HEK293 (cell line): ENCODE results near the gene TSPAN11.

ENCODE experiments used
- CTCF ChIA-PET: fragments of 350-600 bp; formaldehyde crosslinking; extraction: SDS; loops from one replicate; lab custom pipeline; 2021; ENCODE audit warnings: antibody characterized with exemption; lab: Yijun Ruan, JAX
- POLR2A ChIA-PET: fragments of 300-600 bp; formaldehyde crosslinking; extraction: SDS; loops from one replicate; lab custom pipeline; 2020; ENCODE audit warnings: antibody characterized with exemption, inconsistent platforms; lab: Yijun Ruan, JAX
- H3K27ac ChIP-seq: fragments of 200-500 bp; sonication (Bioruptor generic); 2 replicates; pipeline ENCODE4 v1.5.1; 2014; ENCODE audit warnings: low read depth, low read length, control low read depth, inconsistent platforms; ENCODE audit errors: extremely low read depth
- H3K36me3 ChIP-seq, 2 experiments: fragments of 200-500 bp in 1 of 2; sonication (Bioruptor generic) in 1 of 2; 1 replicate in 1 of 2; 2 replicates in 1 of 2; pipeline ENCODE4 v1.5.1; 2014 to 2017; ENCODE audit warnings: inconsistent platforms in 2 of 2, low read length in 2 of 2; ENCODE audit not compliant: control insufficient read depth in 2 of 2, insufficient read depth in 1 of 2
- H3K4me1 ChIP-seq: fragments of 200-500 bp; sonication (Bioruptor generic); 2 replicates; pipeline ENCODE4 v1.5.1; 2014; ENCODE audit warnings: mild to moderate bottlenecking, low read length, inconsistent platforms; ENCODE audit not compliant: control insufficient read depth, insufficient read depth
- H3K4me3 ChIP-seq: 2 replicates; pipeline ENCODE4 v1.5.1; 2011; ENCODE audit warnings: low read depth, mild to moderate bottlenecking, control low read depth, low read length, moderate library complexity
- H3K9me3 ChIP-seq: fragments of 200-500 bp; sonication (Bioruptor generic); 2 replicates; pipeline ENCODE4 v1.5.1; 2014; ENCODE audit warnings: low read depth, low read length, inconsistent platforms; ENCODE audit not compliant: control insufficient read depth, insufficient read depth
- CTCF ChIP-seq: fragments of 450-650 bp; formaldehyde crosslinking; IDR thresholded peaks from 2 replicates; pipeline ENCODE4 v1.5.1; 2016; ENCODE audit warnings: missing biosample characterization, missing genetic modification characterization
- HOXD13 ChIP-seq: sonication (generic); formaldehyde crosslinking; IDR thresholded peaks from 2 replicates; pipeline ENCODE4 v1.8.0; 2022; ENCODE audit warnings: missing genetic modification reagents, borderline replicate concordance
- SALL2 ChIP-seq: fragments of 450-650 bp; formaldehyde crosslinking; IDR thresholded peaks from 2 replicates; pipeline ENCODE4 v1.5.0; 2017; ENCODE audit warnings: missing biosample characterization, mild to moderate bottlenecking, missing genetic modification characterization, borderline replicate concordance
- SETDB1 ChIP-seq: IDR thresholded peaks from one replicate; pipeline ENCODE4 v1.6.1; 2017; ENCODE audit warnings: mild to moderate bottlenecking, low read length, moderate library complexity, mixed read lengths; ENCODE audit not compliant: insufficient read length
- TRIM28 ChIP-seq: IDR thresholded peaks from 2 replicates; pipeline ENCODE4 v1.6.1; 2011; ENCODE audit warnings: low read length, control low read depth, borderline replicate concordance
- ZBTB17 ChIP-seq: fragments of 450-650 bp; formaldehyde crosslinking; IDR thresholded peaks from 2 replicates; pipeline ENCODE4 v1.5.1; 2016; ENCODE audit warnings: missing biosample characterization, missing genetic modification characterization
- ZIC2 ChIP-seq: fragments of 450-650 bp; formaldehyde crosslinking; IDR thresholded peaks from 2 replicates; pipeline ENCODE4 v1.5.1; 2016; ENCODE audit warnings: missing biosample characterization, missing genetic modification characterization
- ZNF202 ChIP-seq: fragments of 450-650 bp; formaldehyde crosslinking; IDR thresholded peaks from 2 replicates; pipeline ENCODE4 v1.5.1; 2016; ENCODE audit warnings: missing biosample characterization, missing genetic modification characterization, borderline replicate concordance
- ZNF221 ChIP-seq: fragments of 450-650 bp; formaldehyde crosslinking; IDR thresholded peaks from 2 replicates; pipeline ENCODE4 v1.5.1; 2017; ENCODE audit warnings: missing biosample characterization, missing genetic modification characterization, borderline replicate concordance
- ZNF37A ChIP-seq: fragments of 450-650 bp; IDR thresholded peaks from 2 replicates; pipeline ENCODE4 v1.5.1; 2018; ENCODE audit warnings: missing biosample characterization, missing genetic modification characterization
- ZNF404 ChIP-seq: fragments of 450-650 bp; formaldehyde crosslinking; IDR thresholded peaks from 2 replicates; pipeline ENCODE4 v1.5.1; 2017; ENCODE audit warnings: missing biosample characterization, missing genetic modification characterization
- ZNF621 ChIP-seq: fragments of 450-650 bp; formaldehyde crosslinking; IDR thresholded peaks from 2 replicates; pipeline ENCODE4 v1.5.1; 2017; ENCODE audit warnings: missing biosample characterization, missing genetic modification characterization
- ZNF629 ChIP-seq: fragments of 450-650 bp; formaldehyde crosslinking; IDR thresholded peaks from 2 replicates; pipeline ENCODE4 v1.5.1; 2017; ENCODE audit warnings: missing biosample characterization, missing genetic modification characterization
- ZNF658 ChIP-seq: fragments of 450-650 bp; formaldehyde crosslinking; IDR thresholded peaks from 2 replicates; pipeline ENCODE4; 2016; ENCODE audit warnings: missing biosample characterization, missing genetic modification characterization
- ZNF692 ChIP-seq: fragments of 450-650 bp; formaldehyde crosslinking; IDR thresholded peaks from 2 replicates; pipeline ENCODE4 v1.5.1; 2016; ENCODE audit warnings: missing biosample characterization, missing genetic modification characterization
- ZSCAN4 ChIP-seq: fragments of 450-650 bp; formaldehyde crosslinking; IDR thresholded peaks from 2 replicates; pipeline ENCODE4 v1.5.1; 2017; ENCODE audit warnings: missing biosample characterization, missing genetic modification characterization

TSPAN11 gene

GRCh38 chr12:31004666-31005065, 78.1 kb downstream of the TSPAN11 start:
- TF ChIP-seq ZSCAN4 (tag by site-specific recombination), result no peak
- no peaks in the 10 kb centered on the region for H3K36me3 ChIP-seq
- no peak overlapping the region for H3K4me3 ChIP-seq
- H3K4me1 ChIP-seq, result no peaks in the 10 kb centered on the region
- POLR2A ChIA-PET, result no interaction called here
- CTCF ChIA-PET, result no interaction called here
- no peak overlapping the region for H3K27ac ChIP-seq
- H3K9me3 ChIP-seq, result no peaks in the 10 kb centered on the region

GRCh38 chr12:31005256-31005943, 78.9 kb downstream of the TSPAN11 start:
- Histone ChIP-seq H3K4me3 (no peak overlapping the region), H3K9me3 (no peaks in the 10 kb centered on the region), H3K27ac (no peak overlapping the region), H3K36me3 (no peaks in the 10 kb centered on the region), H3K4me1 (no peaks in the 10 kb centered on the region)
- ChIA-PET POLR2A (no interaction called here), CTCF (no interaction called here)
- TF ChIP-seq ZNF658 (tag by site-specific recombination), result no peak
- no peak for TF ChIP-seq TRIM28
- TF ChIP-seq HOXD13 (CRISPR knock-in tag), result no peak
- no peak for TF ChIP-seq ZBTB17 (tag by site-specific recombination)
- no peak for TF ChIP-seq ZNF621 (tag by site-specific recombination)
- no peak for TF ChIP-seq ZNF629 (tag by site-specific recombination)
- no peak for TF ChIP-seq CTCF (tag by site-specific recombination)
- no peak for TF ChIP-seq ZNF202 (tag by site-specific recombination)

- Histone ChIP-seq H3K4me3 (no peak overlapping the region), H3K27ac (no peak overlapping the region), H3K9me3 (no peaks in the 10 kb centered on the region)
- CTCF ChIA-PET, result no interaction called here
- TF ChIP-seq SETDB1, result no peak
- TF ChIP-seq, all 188 proteins: peak for 0
- Histone ChIP-seq H3K36me3 (no peaks in the 10 kb centered on the region), H3K4me1 (no peaks in the 10 kb centered on the region)
- POLR2A ChIA-PET, result no interaction called here
Observed at GRCh38 chr12:31005944-31006361, 79.4 kb downstream of the TSPAN11 start.

GRCh38 chr12:31006416-31007152, 80.0 kb downstream of the TSPAN11 start:
- CTCF ChIA-PET, result no interaction called here
- TF ChIP-seq ZNF692 (tag by site-specific recombination) (peak; percentile 38; the same call in 1 of the 2 replicates), SALL2 (no peak), ZIC2 (tag by site-specific recombination) (no peak), ZNF221 (tag by site-specific recombination) (no peak), ZNF37A (tag by site-specific recombination) (no peak), ZNF404 (tag by site-specific recombination) (no peak)
- H3K4me3 ChIP-seq, result no peak overlapping the region
- H3K36me3 ChIP-seq, result no peaks in the 10 kb centered on the region
- H3K27ac ChIP-seq, result no peak overlapping the region
- H3K4me1 ChIP-seq, result no peaks in the 10 kb centered on the region
- no peaks in the 10 kb centered on the region for H3K9me3 ChIP-seq
- POLR2A ChIA-PET, result no interaction called here
